GM12891 (cell line): ENCODE data around the gene EHMT1.

Experiments used
- PAX5 ChIP-seq: IDR thresholded peaks from 2 replicates; pipeline ENCODE4 v1.6.1; 2011; ENCODE audit warnings: low read length, moderate library complexity, mild to moderate bottlenecking; ENCODE audit not compliant: insufficient read depth, severe bottlenecking
- POLR2A ChIP-seq: IDR thresholded peaks from 2 replicates; pipeline ENCODE4 v1.6.1; 2011; ENCODE audit warnings: low read depth, low read length, control low read depth
- POLR2AphosphoS5 ChIP-seq: IDR thresholded peaks from 2 replicates; pipeline ENCODE4 v1.6.1; 2011; ENCODE audit warnings: low read depth, low read length, control low read depth
- POU2F2 ChIP-seq: IDR thresholded peaks from 2 replicates; pipeline ENCODE4 v1.6.1; 2011; ENCODE audit warnings: low read depth, mild to moderate bottlenecking, control low read depth, low read length, moderate library complexity
- SPI1 ChIP-seq: IDR thresholded peaks from 2 replicates; pipeline ENCODE4 v1.6.1; 2011; ENCODE audit warnings: low read depth, low read length, control low read depth
- TAF1 ChIP-seq: IDR thresholded peaks from 2 replicates; pipeline ENCODE4 v1.6.1; 2011; ENCODE audit warnings: low read depth, low read length, control low read depth

GRCh38 chr9:137715321-137715720 is 96.5 kb downstream of the EHMT1 start:
- no peak for TF ChIP-seq POLR2A
- TF ChIP-seq POLR2AphosphoS5: no peak
- no peak for TF ChIP-seq TAF1
- TF ChIP-seq PAX5: no peak
- no peak for TF ChIP-seq POU2F2
- no peak for TF ChIP-seq SPI1
